ENCODE measurements around the gene EIF1AY.
"Not testable (repeated sequence)": the region's sequence is repeated elsewhere in the genome, so short reads cannot be mapped to it uniquely, and the experiment has no call there.

EIF1AY gene, protein sequence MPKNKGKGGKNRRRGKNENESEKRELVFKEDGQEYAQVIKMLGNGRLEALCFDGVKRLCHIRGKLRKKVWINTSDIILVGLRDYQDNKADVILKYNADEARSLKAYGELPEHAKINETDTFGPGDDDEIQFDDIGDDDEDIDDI

GRCh38 chrY:20575531-20576121 lies at the start of gene EIF1AY:
Gene EIF1AY (plus strand): TSS chrY:20575776. CDS start chrY:20575872, 96 bp downstream.
- peak; percentile 60 for DNase-seq (ENCODE audit: low spot score)

GRCh38 chrY:20528435-20528834 lies 47.1 kb upstream of the EIF1AY start:
- no peak for DNase-seq (ENCODE audit: low spot score)

DNA sequence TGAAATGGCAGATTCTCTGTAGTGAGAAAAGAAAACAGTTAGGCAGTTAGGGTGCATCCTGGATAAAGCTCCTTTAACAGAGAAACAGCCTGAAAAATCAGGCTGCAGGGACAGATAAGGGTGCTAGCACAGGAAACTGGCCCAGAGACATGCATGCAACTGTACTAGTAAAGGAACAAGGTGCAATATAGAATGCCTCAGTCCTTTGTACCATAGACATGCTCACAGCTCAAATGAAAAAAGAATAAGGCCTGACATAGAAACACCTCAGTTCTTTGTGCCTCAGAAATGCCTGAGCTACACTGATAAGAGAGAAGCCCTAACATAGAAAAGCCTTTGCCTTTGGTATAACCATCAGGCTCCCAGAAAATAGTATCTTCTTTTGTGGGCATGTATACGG lies 37.4 kb upstream of the EIF1AY start:
- no peak for DNase-seq (ENCODE audit: low spot score)

DNA sequence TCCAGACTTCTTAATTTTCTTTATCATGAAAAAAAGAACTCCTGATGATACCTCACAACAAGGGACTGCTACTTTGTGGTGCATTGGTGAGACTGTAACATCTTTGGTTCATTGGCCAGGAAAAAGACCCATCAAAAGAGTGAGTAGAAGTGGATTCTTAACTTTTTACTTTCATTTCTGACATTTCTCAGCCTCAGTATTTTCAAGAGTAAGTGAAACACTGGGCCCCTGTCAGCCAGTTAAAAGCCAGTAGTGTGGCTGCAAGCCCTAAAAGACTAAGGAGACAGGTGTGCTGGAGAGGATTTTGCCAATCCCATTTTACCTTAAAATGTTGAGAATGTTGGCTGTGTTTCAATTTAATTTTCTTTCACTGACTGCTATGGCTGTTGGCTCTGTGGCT lies 36.6 kb upstream of the EIF1AY start:
- DNase-seq (ENCODE audit: low spot score): no peak

DNA sequence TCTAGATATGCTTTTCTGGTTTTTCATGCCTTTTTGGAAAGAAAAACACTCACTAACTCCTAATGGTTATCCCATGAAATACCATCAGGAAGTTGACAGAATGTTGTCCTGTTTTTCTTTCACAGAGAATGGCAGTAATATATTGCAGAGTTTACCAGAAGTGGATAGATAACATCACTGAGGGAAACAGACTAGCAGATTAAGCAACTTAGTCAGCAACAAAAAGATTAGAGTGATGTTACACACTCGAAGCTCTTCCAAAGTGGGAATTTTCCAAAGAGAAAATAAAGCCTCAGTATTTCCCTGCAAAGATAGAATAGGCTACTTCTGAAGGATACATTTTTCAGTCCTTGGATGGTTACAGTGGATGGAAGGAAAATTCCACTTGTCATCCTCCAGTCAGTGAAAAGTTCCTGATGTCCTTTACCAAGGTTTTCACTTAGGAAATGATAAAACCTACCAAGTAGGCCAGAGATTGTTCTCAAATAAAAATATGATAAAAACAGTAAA lies 31.1 kb upstream of the EIF1AY start:
- DNase-seq (ENCODE audit: low spot score): no peak

- DNase-seq (ENCODE audit: low spot score): no peak
Measured at GRCh38 chrY:20546071-20546470, 29.5 kb upstream of the EIF1AY start.

- DNase-seq (ENCODE audit: low spot score): no peak
Measured at GRCh38 chrY:20549289-20549688, 26.3 kb upstream of the EIF1AY start.

DNA sequence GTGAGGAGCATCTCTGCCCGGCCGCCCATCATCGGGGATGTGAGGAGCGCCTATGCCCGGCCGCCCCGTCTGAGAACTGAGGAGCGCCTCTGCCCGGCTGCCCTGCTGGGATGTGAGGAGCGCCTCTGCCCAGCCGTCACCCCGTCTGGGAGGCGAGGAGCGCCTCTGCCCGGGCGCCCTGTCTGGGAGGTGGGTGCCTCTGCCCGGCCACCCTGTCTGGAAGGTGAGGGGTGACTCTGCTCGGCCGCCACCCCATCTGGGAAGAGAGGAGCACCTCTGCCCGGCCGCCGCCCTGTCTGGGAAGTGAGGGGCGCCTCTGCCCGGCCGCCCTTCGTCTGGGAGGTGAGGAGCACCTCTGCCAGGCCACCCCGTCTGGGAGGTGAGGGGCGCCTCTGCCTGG lies 23.7 kb upstream of the EIF1AY start:
- DNase-seq (ENCODE audit: low spot score): no peak

- DNase-seq (ENCODE audit: low spot score): not testable (repeated sequence)
Measured at GRCh38 chrY:20552764-20553323, 22.7 kb upstream of the EIF1AY start.

DNA sequence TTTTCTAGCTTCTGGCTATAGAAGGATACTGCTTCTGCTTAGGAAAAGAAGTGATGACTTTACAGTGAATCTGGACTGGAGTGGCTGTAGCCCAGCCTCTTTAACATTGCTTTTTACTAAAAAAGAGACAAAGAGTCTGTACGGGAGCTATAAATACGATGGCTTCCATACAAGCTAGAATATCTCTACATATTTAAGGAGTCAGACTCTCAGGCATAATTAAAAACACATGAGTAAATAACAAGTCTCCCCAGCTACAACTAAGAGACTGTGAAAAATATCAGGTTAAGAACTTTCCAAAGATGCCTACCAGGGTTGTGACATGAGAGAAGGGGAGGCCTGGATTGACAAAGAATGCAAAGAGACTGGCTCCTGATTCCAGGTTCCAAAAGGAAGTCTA lies 19.8 kb upstream of the EIF1AY start:
- DNase-seq (ENCODE audit: low spot score): no peak

GRCh38 chrY:20558677-20559076 lies 16.9 kb upstream of the EIF1AY start:
- DNase-seq (ENCODE audit: low spot score): no peak

- no peak for DNase-seq (ENCODE audit: low spot score)
Measured at GRCh38 chrY:20559873-20560512, 15.6 kb upstream of the EIF1AY start.

GRCh38 chrY:20571306-20571705 lies 4.3 kb upstream of the EIF1AY start:
- no peak for DNase-seq (ENCODE audit: low spot score)

DNA sequence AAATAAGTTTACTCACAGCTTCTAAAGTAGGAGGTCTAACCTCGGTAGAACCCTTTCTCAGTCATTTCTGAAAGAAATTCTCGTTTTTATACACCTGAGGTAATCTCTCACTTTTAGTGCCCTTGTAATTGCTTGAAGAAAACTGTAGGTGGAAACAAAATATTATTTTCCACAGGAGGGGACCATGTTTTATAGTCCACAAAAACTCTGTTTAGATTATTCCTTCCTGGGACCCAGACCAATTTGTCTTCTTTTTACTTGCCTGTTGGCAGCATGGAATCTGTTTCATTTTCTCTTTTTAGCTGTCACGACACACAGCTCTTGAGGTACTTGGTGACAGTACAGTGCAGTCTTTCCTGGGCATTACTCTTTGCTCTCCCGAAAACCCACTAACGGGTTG lies 930 bp downstream of the EIF1AY start:
- DNase-seq (ENCODE audit: low spot score): no peak

- no peak for DNase-seq (ENCODE audit: low spot score)
Measured at GRCh38 chrY:20578206-20578605, 2.6 kb downstream of the EIF1AY start.

DNA sequence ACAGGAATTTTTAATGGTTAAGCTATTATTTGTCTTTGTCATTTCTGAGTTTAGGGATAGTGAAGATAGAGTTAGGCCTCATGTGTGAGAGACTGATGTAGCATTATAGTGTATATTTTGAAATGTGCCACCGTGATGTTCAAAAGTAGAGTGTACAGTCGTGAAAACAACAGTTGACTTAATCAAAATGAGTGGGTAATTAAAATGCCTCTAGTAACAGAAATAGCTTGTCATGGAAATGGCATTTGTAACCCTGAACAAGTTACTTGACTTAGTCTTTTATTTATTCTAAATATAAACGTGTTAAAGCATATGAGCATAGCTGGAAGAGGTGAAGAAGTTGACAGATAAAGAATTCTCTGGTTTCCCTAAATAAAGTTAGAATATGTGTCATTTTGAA lies 6.1 kb downstream of the EIF1AY start:
- DNase-seq (ENCODE audit: low spot score): no peak

GRCh38 chrY:20586161-20586560 lies 10.6 kb downstream of the EIF1AY start:
- no peak for DNase-seq (ENCODE audit: low spot score)

Data from iPS-NIHi11 (cell line).